Osteoblast (primary cell): Measurements from ENCODE around the gene ITCH. TPM values are rescaled to one million over a fixed set of nuclear protein-coding genes. Genes with fewer than 3 reads are reported as not detected.
A peak's percentile ranks its signal among the peaks of the same experiment; 100 is the strongest.
"Not testable (repeated sequence)": the region's sequence is repeated elsewhere in the genome, so short reads cannot be mapped to it uniquely, and the experiment has no call there.

Experiments
- DNase-seq: peaks from one replicate; pipeline ENCODE4 v3.0.0; 2011; ENCODE audit warnings: low spot score, mixed read lengths; ENCODE audit not compliant: insufficient read length; ENCODE audit errors: missing footprints
- H2AFZ ChIP-seq: 2 replicates; pipeline ENCODE4 v1.6.0; 2011; ENCODE audit warnings: mild to moderate bottlenecking, low read length
- H3K27ac ChIP-seq: 2 replicates; pipeline ENCODE4 v1.5.1; 2011; ENCODE audit warnings: mild to moderate bottlenecking, low read depth, low read length, moderate library complexity
- H3K27me3 ChIP-seq: 2 replicates; pipeline ENCODE4 v1.6.0; 2012; ENCODE audit warnings: mild to moderate bottlenecking, control low read depth, inconsistent platforms, low read length, moderate library complexity; ENCODE audit not compliant: insufficient read depth
- H3K36me3 ChIP-seq: 2 replicates; pipeline ENCODE4 v1.5.1; 2011; ENCODE audit warnings: mild to moderate bottlenecking, low read length, control low read depth, moderate library complexity; ENCODE audit not compliant: insufficient read depth
- H3K4me1 ChIP-seq: 2 replicates; pipeline ENCODE4 v1.5.1; 2011; ENCODE audit warnings: mild to moderate bottlenecking, low read length, control low read depth, moderate library complexity; ENCODE audit not compliant: insufficient read depth
- H3K4me2 ChIP-seq: 2 replicates; pipeline ENCODE4 v1.6.0; 2011; ENCODE audit warnings: mild to moderate bottlenecking, low read length; ENCODE audit not compliant: insufficient read depth
- H3K4me3 ChIP-seq: fragments of 200-600 bp; sonication (generic); 3 replicates; pipeline ENCODE4 v1.5.1; 2012; ENCODE audit warnings: mild to moderate bottlenecking, low read length, inconsistent platforms; ENCODE audit not compliant: insufficient read depth
- H3K79me2 ChIP-seq: 2 replicates; pipeline ENCODE4 v1.6.0; 2012; ENCODE audit warnings: mild to moderate bottlenecking, low read length, control low read depth, inconsistent platforms; ENCODE audit not compliant: insufficient read depth
- H3K9me3 ChIP-seq: 2 replicates; pipeline ENCODE4 v1.5.1; 2011; ENCODE audit warnings: low read depth, low read length, control low read depth
- H4K20me1 ChIP-seq: 2 replicates; pipeline ENCODE4 v1.6.0; 2012; ENCODE audit warnings: mild to moderate bottlenecking, low read length, control low read depth; ENCODE audit not compliant: insufficient read depth
- CTCF ChIP-seq: IDR thresholded peaks from 2 replicates; pipeline ENCODE4 v1.5.1; 2011; ENCODE audit warnings: mild to moderate bottlenecking, low read depth, low read length, moderate library complexity; ENCODE audit errors: extremely low read depth
- total RNA-seq: library from RNA; depleted of rRNA; stranded (reverse); fragments of >200 nt; gene quantifications from 2 replicates; pipeline ENCODE4 v1.2.3, GENCODE V29; 2012

ITCH gene
- total RNA-seq, 1 donor, result 79.3 TPM

- no peak for DNase-seq
- Histone ChIP-seq H3K27ac (no peak overlapping the region), H3K36me3 (peaks cover 37% of the 10 kb centered on the region), H3K4me2 (no peak overlapping the region), H3K27me3 (no peaks in the 10 kb centered on the region), H3K4me3 (no peak overlapping the region), H3K4me1 (peaks cover 4% of the 10 kb centered on the region), H2AFZ (no peak overlapping the region), H3K79me2 (peaks cover 96% of the 10 kb centered on the region), H4K20me1 (peaks cover 45% of the 10 kb centered on the region), H3K9me3 (no peaks in the 10 kb centered on the region)
- no peak for TF ChIP-seq CTCF
Measured at GRCh38 chr20:34377072-34377847, 14.2 kb downstream of the ITCH start.

GRCh38 chr20:34382174-34382573 is 19.1 kb downstream of the ITCH start:
- DNase-seq, result no peak

DNA sequence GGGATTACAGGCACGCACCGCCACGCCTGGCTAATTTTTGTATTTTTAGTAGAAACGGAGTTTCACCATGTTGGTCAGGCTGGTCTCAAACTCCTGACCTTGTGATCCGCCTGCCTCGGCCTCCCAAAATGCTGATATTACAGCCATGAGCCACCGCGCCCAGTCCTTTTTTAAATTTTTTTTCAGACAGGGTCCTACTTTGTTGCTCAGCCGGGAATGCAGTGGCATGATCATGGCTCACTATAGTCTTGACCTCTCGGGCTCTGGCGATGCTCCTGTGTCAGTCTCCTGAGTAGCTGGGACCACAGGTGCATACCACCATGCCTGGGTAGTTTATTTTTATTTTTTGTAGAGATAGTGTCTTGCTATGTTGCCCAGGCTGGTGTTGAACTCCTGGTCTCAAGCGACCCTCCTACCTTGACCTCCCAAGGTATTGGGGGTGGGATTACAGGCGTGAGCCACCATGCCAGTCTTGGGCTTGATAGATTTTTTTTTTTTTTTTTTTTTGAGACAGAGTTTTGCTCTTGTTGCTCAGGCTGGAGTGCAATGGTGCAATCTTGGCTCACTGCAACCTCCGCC is 19.9 kb downstream of the ITCH start:
- Histone ChIP-seq H4K20me1 (peaks cover 37% of the 10 kb centered on the region), H3K79me2 (peaks cover 98% of the 10 kb centered on the region)
- H3K27me3 ChIP-seq, result not testable (repeated sequence)

More at GRCh38 chr20:34382174-34382573, 19.1 kb downstream of the ITCH start:
- Histone ChIP-seq H4K20me1 (peaks cover 42% of the 10 kb centered on the region), H3K4me3 (no peak overlapping the region), H3K27ac (no peak overlapping the region), H3K4me1 (peaks cover 4% of the 10 kb centered on the region), H3K9me3 (no peaks in the 10 kb centered on the region), H3K36me3 (peaks cover 19% of the 10 kb centered on the region), H2AFZ (no peak overlapping the region), H3K79me2 (peaks cover 98% of the 10 kb centered on the region), H3K4me2 (no peak overlapping the region), H3K27me3 (no peaks in the 10 kb centered on the region)
- no peak for TF ChIP-seq CTCF

GRCh38 chr20:34385464-34385863 is 22.4 kb downstream of the ITCH start:
- peak overlapping the region; percentile 2 for H3K4me2 ChIP-seq
- no peaks in the 10 kb centered on the region for H3K27me3 ChIP-seq
- DNase-seq, result peak; percentile 17
- peak overlapping the region; percentile 32 for H3K27ac ChIP-seq
- peaks cover 96% of the 10 kb centered on the region for H3K79me2 ChIP-seq
- H3K36me3 ChIP-seq, result peaks cover 15% of the 10 kb centered on the region
- H2AFZ ChIP-seq, result no peak overlapping the region
- no peak for TF ChIP-seq CTCF
- peaks cover 52% of the 10 kb centered on the region for H4K20me1 ChIP-seq
- no peak overlapping the region for H3K4me3 ChIP-seq
- no peaks in the 10 kb centered on the region for H3K9me3 ChIP-seq
- H3K4me1 ChIP-seq, result peaks cover 26% of the 10 kb centered on the region

More for the DNA sequence above, 19.9 kb downstream of the ITCH start:
- not testable (repeated sequence) for H3K27ac ChIP-seq, H3K4me3 ChIP-seq, H2AFZ ChIP-seq, H3K4me1 ChIP-seq, DNase-seq, H3K9me3 ChIP-seq, H3K4me2 ChIP-seq
- H3K36me3 ChIP-seq, result peaks cover 15% of the 10 kb centered on the region
